Tibial nerve (tissue), 4 donors: ENCODE measurements around the gene JPH2.

Experiments used
- EP300 ChIP-seq, 2 donors: sonication (generic); formaldehyde crosslinking; IDR thresholded peaks; one replicate each; pipeline ENCODE4 v1.6.1; 2017; ENCODE audit warnings: antibody characterized with exemption in 2 of 2, mild to moderate bottlenecking in 1 of 2
- TF ChIP-seq, protein P1 (sequence below), 5 experiments: fragments of 200-600 bp in 3 of 5; fragments of 450-650 bp in 2 of 5; sonication (generic) in 3 of 5; IDR thresholded peaks; one replicate each; pipeline ENCODE4 v1.5.1; 2016 to 2019; ENCODE audit warnings: antibody characterized with exemption in 5 of 5, mild to moderate bottlenecking in 3 of 5, moderate library complexity in 2 of 5

DNA sequence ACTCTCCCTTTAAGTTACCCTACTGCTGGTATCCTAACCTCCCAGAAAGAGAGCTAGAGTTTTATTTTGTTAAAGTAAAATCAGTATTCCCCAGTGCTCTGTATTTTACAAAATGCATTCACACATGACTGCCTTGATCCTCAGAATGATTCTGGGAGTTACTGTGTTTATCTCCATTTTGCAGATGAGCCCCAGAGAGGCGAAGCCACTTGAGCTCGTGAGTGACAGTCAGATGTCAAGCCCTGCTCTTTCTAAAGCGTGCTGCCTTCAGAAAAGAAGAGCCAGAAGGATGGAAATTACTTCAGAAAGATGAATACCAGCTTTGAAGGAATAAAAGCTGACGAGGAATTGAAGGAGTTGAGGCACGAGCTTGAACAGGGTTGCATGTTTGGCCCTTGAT lies 37.6 kb upstream of the JPH2 start:
- TF ChIP-seq, protein P1, sequence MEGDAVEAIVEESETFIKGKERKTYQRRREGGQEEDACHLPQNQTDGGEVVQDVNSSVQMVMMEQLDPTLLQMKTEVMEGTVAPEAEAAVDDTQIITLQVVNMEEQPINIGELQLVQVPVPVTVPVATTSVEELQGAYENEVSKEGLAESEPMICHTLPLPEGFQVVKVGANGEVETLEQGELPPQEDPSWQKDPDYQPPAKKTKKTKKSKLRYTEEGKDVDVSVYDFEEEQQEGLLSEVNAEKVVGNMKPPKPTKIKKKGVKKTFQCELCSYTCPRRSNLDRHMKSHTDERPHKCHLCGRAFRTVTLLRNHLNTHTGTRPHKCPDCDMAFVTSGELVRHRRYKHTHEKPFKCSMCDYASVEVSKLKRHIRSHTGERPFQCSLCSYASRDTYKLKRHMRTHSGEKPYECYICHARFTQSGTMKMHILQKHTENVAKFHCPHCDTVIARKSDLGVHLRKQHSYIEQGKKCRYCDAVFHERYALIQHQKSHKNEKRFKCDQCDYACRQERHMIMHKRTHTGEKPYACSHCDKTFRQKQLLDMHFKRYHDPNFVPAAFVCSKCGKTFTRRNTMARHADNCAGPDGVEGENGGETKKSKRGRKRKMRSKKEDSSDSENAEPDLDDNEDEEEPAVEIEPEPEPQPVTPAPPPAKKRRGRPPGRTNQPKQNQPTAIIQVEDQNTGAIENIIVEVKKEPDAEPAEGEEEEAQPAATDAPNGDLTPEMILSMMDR (IDR thresholded peaks at IDR 0.05) = no peak
- TF ChIP-seq EP300 (IDR thresholded peaks at IDR 0.05) = no peak
